ENCODE data around the gene TMOD1. TPM values are rescaled to one million over a fixed set of nuclear protein-coding genes. Genes with fewer than 3 reads are reported as not detected.
A peak's percentile ranks its signal among the peaks of the same experiment; 100 is the strongest.

The TMOD1 gene
- total and polyA plus RNA-seq, 2 of the 8 experiments (the other 6 are each of a cell fraction or from before 2014, with no cell fraction given): 0.17 to 0.88 TPM

DNA sequence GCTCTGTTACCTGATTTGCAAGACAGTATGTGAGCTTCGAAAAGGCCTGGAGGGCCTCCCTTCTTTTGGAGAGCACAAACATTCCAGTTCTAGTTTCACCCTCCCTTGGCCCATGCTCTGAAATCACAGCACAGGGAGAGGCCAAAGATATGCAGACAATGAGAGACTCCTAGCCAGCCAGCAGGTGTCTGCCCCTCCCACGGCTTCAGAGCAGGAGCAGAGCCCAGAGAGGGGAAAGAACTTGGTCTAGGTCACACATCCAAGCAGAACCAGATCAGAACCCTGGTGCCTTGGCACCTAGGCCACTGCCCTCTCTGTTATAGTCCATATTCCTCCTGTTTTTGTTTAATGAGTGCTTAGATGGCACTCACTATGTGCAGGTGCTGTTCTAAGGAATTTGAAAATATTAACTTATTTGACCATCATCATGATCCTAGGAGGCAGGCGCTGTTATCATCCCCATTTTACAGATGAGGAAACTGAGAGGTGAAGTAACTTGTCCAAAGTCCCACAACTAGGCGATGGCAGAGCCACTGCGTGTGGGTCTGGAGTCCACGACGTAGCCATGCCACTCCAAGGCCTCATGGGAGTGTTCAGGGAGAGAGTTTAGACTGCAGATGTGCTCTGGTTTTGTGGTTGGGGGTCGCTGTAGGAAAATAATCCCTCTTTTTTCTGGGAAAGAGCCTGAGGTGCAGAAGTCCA is 27.2 kb downstream of the TMOD1 start (continued):
- TF ChIP-seq HDAC2 (IDR thresholded peaks at IDR 0.05; ENCODE audit: borderline replicate concordance in 1 of 2, low read depth in 2 of 2, low read length in 2 of 2) (peak in 1 of 2 experiments; percentile 64; a peak in 1 of 4 replicates), KDM4A (IDR thresholded peaks at IDR 0.05; ENCODE audit: low read depth, low read length, severe bottlenecking) (no peak), TEAD4 (IDR thresholded peaks at IDR 0.05; ENCODE audit: low read depth, low read length) (peak; percentile 65; the same call in 1 of the 2 replicates)

Data from H1 (cell line).